CD14-positive monocyte (primary cell): ENCODE results near the gene RGS14. TPM values are rescaled to one million over a fixed set of nuclear protein-coding genes. Genes with fewer than 3 reads are reported as not detected.

Experiments
- DNase-seq, 3 donors: peaks; one replicate each; pipeline ENCODE4 v3.0.0-alpha.2; 2011 to 2022
- H2AFZ ChIP-seq: 2 replicates; pipeline ENCODE4 v1.6.0; 2012; ENCODE audit warnings: mild to moderate bottlenecking, low read depth, low read length, inconsistent platforms; ENCODE audit not compliant: insufficient read depth, poor library complexity, severe bottlenecking
- H3K27ac ChIP-seq, 2 donors: 1 replicate in 1 of 2; 2 replicates in 1 of 2; pipeline ENCODE4 v1.5.1; 2012 to 2013; ENCODE audit warnings: low read length in 2 of 2, control low read depth in 1 of 2, inconsistent platforms in 1 of 2, low read depth in 1 of 2, mild to moderate bottlenecking in 1 of 2
- H3K27me3 ChIP-seq, 2 donors: one replicate each; pipeline versions ENCODE4 v1.6.0 to v1.6.1; 2011 to 2013; ENCODE audit warnings: low read length in 2 of 2; ENCODE audit not compliant: control insufficient read depth in 2 of 2, insufficient read depth in 2 of 2
- H3K36me3 ChIP-seq, 2 donors: replicated peaks in 1 of 2; 1 replicate in 1 of 2; 2 replicates in 1 of 2; pipeline versions ENCODE4 v1.5.1 to v1.6.1; 2012 to 2013; ENCODE audit warnings: low read length in 2 of 2, control low read depth in 1 of 2, inconsistent platforms in 1 of 2, mild to moderate bottlenecking in 1 of 2; ENCODE audit not compliant: insufficient read depth in 2 of 2, control insufficient read depth in 1 of 2
- H3K4me1 ChIP-seq, 2 donors: 1 replicate in 1 of 2; 2 replicates in 1 of 2; pipeline versions ENCODE4 v1.5.1 to v1.6.1; 2012 to 2013; ENCODE audit warnings: low read length in 2 of 2, control low read depth in 1 of 2, inconsistent platforms in 1 of 2, mild to moderate bottlenecking in 1 of 2, moderate library complexity in 1 of 2; ENCODE audit not compliant: insufficient read depth in 2 of 2, control insufficient read depth in 1 of 2
- H3K4me2 ChIP-seq: replicated peaks from 2 replicates; pipeline ENCODE3; 2012; ENCODE audit warnings: low read length, moderate library complexity, mild to moderate bottlenecking; ENCODE audit not compliant: poor library complexity, severe bottlenecking; ENCODE audit errors: extremely low read depth
- H3K4me3 ChIP-seq, 3 experiments: fragments of 200-600 bp in 1 of 3; sonication (generic) in 1 of 3; replicated peaks in 1 of 3; 1 replicate in 2 of 3; 2 replicates in 1 of 3; pipeline ENCODE4 v1.5.1; 2011 to 2013; ENCODE audit warnings: low read length in 3 of 3, mild to moderate bottlenecking in 3 of 3, control low read depth in 2 of 3, low read depth in 2 of 3, inconsistent platforms in 1 of 3, moderate library complexity in 1 of 3
- H3K79me2 ChIP-seq: 2 replicates; pipeline ENCODE4 v1.6.0; 2012; ENCODE audit warnings: mild to moderate bottlenecking, control low read depth, inconsistent platforms, low read length, moderate library complexity; ENCODE audit not compliant: insufficient read depth
- H3K9ac ChIP-seq: 2 replicates; pipeline ENCODE4 v1.6.0; 2017; ENCODE audit warnings: low read length, mild to moderate bottlenecking; ENCODE audit not compliant: insufficient read depth, poor library complexity, severe bottlenecking
- H3K9me3 ChIP-seq, 2 donors: replicated peaks in 1 of 2; 1 replicate in 1 of 2; 2 replicates in 1 of 2; pipeline versions ENCODE4 v1.5.1 to v1.6.1; 2012 to 2013; ENCODE audit warnings: low read length in 2 of 2, control low read depth in 1 of 2; ENCODE audit not compliant: control insufficient read depth in 1 of 2, insufficient read depth in 1 of 2
- H4K20me1 ChIP-seq: 2 replicates; pipeline ENCODE4 v1.6.0; 2012; ENCODE audit warnings: mild to moderate bottlenecking, low read length, control low read depth, moderate library complexity; ENCODE audit not compliant: insufficient read depth
- H3K27ac Mint-ChIP-seq, 7 donors: one replicate each; pipeline ENCODE4 v1.8.0; 2020; ENCODE audit warnings: mild to moderate bottlenecking in 7 of 7, mixed read lengths in 7 of 7, moderate library complexity in 6 of 7, inconsistent platforms in 2 of 7
- H3K27me3 Mint-ChIP-seq, 3 donors: one replicate each; pipeline ENCODE4 v1.8.0; 2021 to 2022; ENCODE audit warnings: low read depth in 3 of 3, mild to moderate bottlenecking in 3 of 3, mixed read lengths in 3 of 3, moderate library complexity in 3 of 3, inconsistent platforms in 1 of 3
- H3K36me3 Mint-ChIP-seq, 2 donors: one replicate each; pipeline ENCODE4 v1.8.0; 2020; ENCODE audit warnings: mixed read lengths in 2 of 2, inconsistent platforms in 1 of 2, mild to moderate bottlenecking in 1 of 2
- H3K4me1 Mint-ChIP-seq: one replicate; pipeline ENCODE4 v1.8.0; 2020; ENCODE audit warnings: mild to moderate bottlenecking, mixed read lengths
- H3K4me3 Mint-ChIP-seq, 2 donors: one replicate each; pipeline ENCODE4 v1.8.0; 2020; ENCODE audit warnings: mild to moderate bottlenecking in 2 of 2, mixed read lengths in 2 of 2, moderate library complexity in 1 of 2
- H3K9me3 Mint-ChIP-seq, 7 donors: one replicate each; pipeline ENCODE4 v1.8.0; 2020 to 2022; ENCODE audit warnings: mixed read lengths in 7 of 7, mild to moderate bottlenecking in 6 of 7, moderate library complexity in 6 of 7, inconsistent platforms in 2 of 7
- CTCF ChIP-seq: fragments of 200-600 bp; IDR thresholded peaks from one replicate; pipeline ENCODE4 v1.8.0; 2022; ENCODE audit warnings: antibody characterized with exemption, mild to moderate bottlenecking
- WGBS: methylation state at CpG from one replicate; pipeline ENCODE4 v1.1.5; 2013; ENCODE audit warnings: missing lambda C conversion rate; ENCODE audit not compliant: insufficient coverage; 5-methylcytosine and 5-hydroxymethylcytosine counted together
- intact Hi-C, 2 donors: fragments of 100-400 bp; cut with micrococcal nuclease; formaldehyde crosslinking; loops; one replicate each; pipeline versions ENCODE4 v1.15.0 to v1.15.1; 2023
- polyA plus RNA-seq, 3 donors: library from polyadenylated mRNA; depleted of rRNA in 1 of 3; unstranded in 2 of 3; stranded (reverse) in 1 of 3; fragments of 300-500 nt in 2 of 3; fragments of >200 nt in 1 of 3; fragmentation: Illumina TruSeq in 2 of 3; gene quantifications; 1 replicate in 2 of 3; 2 replicates in 1 of 3; pipeline ENCODE4 v1.2.3, GENCODE V29; 2012 to 2021

Gene RGS14
- polyA plus RNA-seq, 3 donors, result 35.4 to 186 (median 43.5) TPM

GRCh38 chr5:177310757-177311391 lies 46.9 kb upstream of the RGS14 start:
- Histone ChIP-seq H3K9ac (peak overlapping the region; percentile 53), H3K4me1 (peaks cover 73 to 83% of the 10 kb centered on the region in 2 donors), H4K20me1 (peaks cover 44% of the 10 kb centered on the region), H3K4me2 (peak overlapping the region; percentile 100), H3K79me2 (peaks cover 87% of the 10 kb centered on the region), H3K27ac (peak overlapping the region; percentile 30 to 68), H2AFZ (no peak overlapping the region), H3K4me3 (peak overlapping the region; percentile 40 to 97 (median 68)), H3K27me3 (no peaks in the 10 kb centered on the region), H3K36me3 (peaks cover 7 to 9% of the 10 kb centered on the region in 2 donors), H3K9me3 (no peaks in the 10 kb centered on the region)
- intact Hi-C loops, result loop anchor here (5.0 to 10.0 kb wide), 4 partner anchors 36 to 284 kb away; partner anchors contain the start of genes DOK3 (in 1 of the 2), PDLIM7 (in 1 of the 2) and TMED9 (in 1 of the 2)
- Mint-ChIP-seq H3K4me1 (peaks cover 69% of the 10 kb centered on the region), H3K9me3 (peaks cover 0 to 3% (median 0%) of the 10 kb centered on the region in 7 donors), H3K4me3 (peak overlapping the region; percentile 89 to 98), H3K36me3 (peaks cover 12 to 24% of the 10 kb centered on the region in 2 donors), H3K27me3 (peaks cover 0 to 3% (median 0%) of the 10 kb centered on the region in 3 donors), H3K27ac (peak overlapping the region; percentile 64 to 95 (median 85))
- TF ChIP-seq CTCF, result no peak
- peak; percentile 51 to 70 (median 68) for DNase-seq
- 2% methylated on average over 10 of the region's 20 CpGs for WGBS

DNA sequence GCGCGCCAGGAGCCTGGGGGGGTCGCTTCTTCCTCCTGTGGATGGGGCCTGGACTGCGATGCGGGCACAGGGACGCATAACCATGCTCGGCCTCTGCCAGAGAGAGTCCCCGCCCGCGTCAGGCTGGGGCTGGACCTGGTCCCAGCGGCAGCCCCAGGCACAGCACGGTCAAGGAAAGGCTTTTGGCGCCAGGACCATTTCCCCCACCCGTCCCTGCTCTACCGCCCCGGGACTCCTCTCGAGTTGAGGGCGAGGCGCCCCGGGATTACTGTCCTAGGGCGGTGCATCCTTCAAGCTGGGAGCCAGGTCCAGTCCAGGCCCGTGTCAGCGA lies 46.4 kb upstream of the RGS14 start:
- peaks cover 0 to 3% (median 0%) of the 10 kb centered on the region in 3 donors for H3K27me3 Mint-ChIP-seq
- H2AFZ ChIP-seq, result peak overlapping the region; percentile 54
- peak overlapping the region in 1 of 2 donors; percentile 68 for H3K27ac ChIP-seq
- peak overlapping the region; percentile 53 for H3K9ac ChIP-seq
- intact Hi-C loops, result loop anchor here (5.0 to 10.0 kb wide), 4 partner anchors 36 to 283 kb away; partner anchors contain the start of genes DOK3 (in 1 of the 2), PDLIM7 (in 1 of the 2) and TMED9 (in 1 of the 2)
- H3K36me3 Mint-ChIP-seq, result peaks cover 10 to 24% of the 10 kb centered on the region in 2 donors
- H3K4me3 ChIP-seq, result peak overlapping the region; percentile 40 to 97 (median 68)
- H3K4me1 ChIP-seq, result peaks cover 68 to 79% of the 10 kb centered on the region in 2 donors
- H3K27me3 ChIP-seq, result no peaks in the 10 kb centered on the region
- peaks cover 39% of the 10 kb centered on the region for H4K20me1 ChIP-seq
- DNase-seq, result no peak
- H3K27ac Mint-ChIP-seq, result peak overlapping the region in 6 of 7 donors; percentile 46 to 83 (median 65)
- peaks cover 82% of the 10 kb centered on the region for H3K79me2 ChIP-seq
- H3K4me2 ChIP-seq, result peak overlapping the region; percentile 100
- peaks cover 0 to 3% (median 0%) of the 10 kb centered on the region in 7 donors for H3K9me3 Mint-ChIP-seq
- peak overlapping the region; percentile 79 to 88 for H3K4me3 Mint-ChIP-seq
- peaks cover 3 to 4% of the 10 kb centered on the region in 2 donors for H3K36me3 ChIP-seq
- H3K4me1 Mint-ChIP-seq, result peaks cover 67% of the 10 kb centered on the region
- WGBS, result 1% methylated on average over 20 of the region's 23 CpGs
- no peaks in the 10 kb centered on the region for H3K9me3 ChIP-seq
- TF ChIP-seq CTCF, result no peak
